ENCODE results near the gene PTPN20.
"Not testable (repeated sequence)": the region's sequence is repeated elsewhere in the genome, so short reads cannot be mapped to it uniquely, and the experiment has no call there.

DNA sequence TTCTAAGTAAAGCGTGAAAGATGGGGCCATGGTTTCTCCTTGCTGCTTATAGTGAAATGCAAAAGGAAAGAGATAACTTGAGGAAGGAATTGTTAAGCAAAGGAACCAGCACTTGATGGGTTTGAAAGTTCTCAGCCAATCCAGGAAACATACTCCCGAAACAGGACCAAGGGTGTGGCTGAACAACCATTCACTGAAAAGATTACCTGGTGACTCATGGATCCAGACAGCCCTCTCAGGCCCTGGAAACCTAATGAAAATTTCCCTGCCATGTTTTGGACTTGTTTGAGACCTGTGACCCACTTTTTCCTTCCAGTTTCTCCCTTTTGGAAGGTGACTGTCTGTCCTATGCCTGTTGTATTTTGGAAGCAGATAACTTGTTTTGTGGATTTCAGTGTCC lies 11.3 kb downstream of the PTPN20 start:
- TF ChIP-seq TCF4 (CRISPR knock-in tag; IDR thresholded peaks at IDR 0.05; ENCODE audit: borderline replicate concordance); ZC3H10 (CRISPR knock-in tag; IDR thresholded peaks at IDR 0.05); PPARA (CRISPR knock-in tag; IDR thresholded peaks at IDR 0.05; ENCODE audit: borderline replicate concordance): not testable (repeated sequence)
- TF ChIP-seq, protein P1, sequence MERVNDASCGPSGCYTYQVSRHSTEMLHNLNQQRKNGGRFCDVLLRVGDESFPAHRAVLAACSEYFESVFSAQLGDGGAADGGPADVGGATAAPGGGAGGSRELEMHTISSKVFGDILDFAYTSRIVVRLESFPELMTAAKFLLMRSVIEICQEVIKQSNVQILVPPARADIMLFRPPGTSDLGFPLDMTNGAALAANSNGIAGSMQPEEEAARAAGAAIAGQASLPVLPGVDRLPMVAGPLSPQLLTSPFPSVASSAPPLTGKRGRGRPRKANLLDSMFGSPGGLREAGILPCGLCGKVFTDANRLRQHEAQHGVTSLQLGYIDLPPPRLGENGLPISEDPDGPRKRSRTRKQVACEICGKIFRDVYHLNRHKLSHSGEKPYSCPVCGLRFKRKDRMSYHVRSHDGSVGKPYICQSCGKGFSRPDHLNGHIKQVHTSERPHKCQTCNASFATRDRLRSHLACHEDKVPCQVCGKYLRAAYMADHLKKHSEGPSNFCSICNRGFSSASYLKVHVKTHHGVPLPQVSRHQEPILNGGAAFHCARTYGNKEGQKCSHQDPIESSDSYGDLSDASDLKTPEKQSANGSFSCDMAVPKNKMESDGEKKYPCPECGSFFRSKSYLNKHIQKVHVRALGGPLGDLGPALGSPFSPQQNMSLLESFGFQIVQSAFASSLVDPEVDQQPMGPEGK (CRISPR knock-in tag; IDR thresholded peaks at IDR 0.05; ENCODE audit: borderline replicate concordance), result not testable (repeated sequence)

Measured in SK-N-SH treated with all-trans-retinoic acid at 6 μM for 48 hours (cell line).